Liver (tissue), 9 donors: ENCODE measurements around the gene SESTD1. TPM values are rescaled to one million over a fixed set of nuclear protein-coding genes. Genes with fewer than 3 reads are reported as not detected.

ENCODE experiments used
- DNase-seq: peaks from one replicate; pipeline ENCODE4 v3.0.0-alpha.2; 2017; ENCODE audit warnings: low spot score
- H3K27ac ChIP-seq, 2 donors: one replicate each; pipeline ENCODE4 v1.7.0; 2013; ENCODE audit warnings: inconsistent platforms in 2 of 2, low read length in 2 of 2, control low read depth in 1 of 2, low read depth in 1 of 2, mild to moderate bottlenecking in 1 of 2
- H3K27me3 ChIP-seq, 4 donors: one replicate each; pipeline versions ENCODE4 v1.6.1 to v1.7.0; 2013; ENCODE audit warnings: low read length in 3 of 4, inconsistent platforms in 1 of 4, mild to moderate bottlenecking in 1 of 4, moderate library complexity in 1 of 4; ENCODE audit not compliant: control insufficient read depth in 4 of 4, insufficient read depth in 4 of 4
- H3K36me3 ChIP-seq, 4 donors: one replicate each; pipeline versions ENCODE4 v1.6.1 to v1.7.0; 2013; ENCODE audit warnings: low read length in 3 of 4, mild to moderate bottlenecking in 3 of 4, low read depth in 1 of 4, moderate library complexity in 1 of 4; ENCODE audit not compliant: control insufficient read depth in 4 of 4, insufficient read depth in 3 of 4
- H3K4me1 ChIP-seq, 4 donors: one replicate each; pipeline versions ENCODE4 v1.6.1 to v1.7.0; 2013; ENCODE audit warnings: low read length in 3 of 4, mild to moderate bottlenecking in 3 of 4, moderate library complexity in 1 of 4; ENCODE audit not compliant: control insufficient read depth in 4 of 4, insufficient read depth in 4 of 4
- H3K4me3 ChIP-seq, 3 donors: one replicate each; pipeline versions ENCODE4 v1.6.1 to v1.7.0; 2013; ENCODE audit warnings: low read length in 3 of 3, control low read depth in 1 of 3, low read depth in 1 of 3, mild to moderate bottlenecking in 1 of 3
- H3K9ac ChIP-seq, 2 donors: one replicate each; pipeline ENCODE4 v1.7.0; 2013; ENCODE audit warnings: low read length in 2 of 2, mild to moderate bottlenecking in 2 of 2, moderate library complexity in 2 of 2, control low read depth in 1 of 2, low read depth in 1 of 2
- H3K9me3 ChIP-seq, 4 donors: one replicate each; pipeline versions ENCODE4 v1.6.1 to v1.7.0; 2013; ENCODE audit warnings: low read length in 3 of 4; ENCODE audit not compliant: control insufficient read depth in 4 of 4
- EGR1 ChIP-seq, 2 donors: IDR thresholded peaks; 2 replicates each; pipeline ENCODE4 v1.6.1; 2016 to 2018; ENCODE audit warnings: antibody characterized with exemption in 2 of 2, low read depth in 2 of 2
- FOXA1 ChIP-seq: IDR thresholded peaks from 2 replicates; pipeline ENCODE4 v1.6.1; 2016; ENCODE audit warnings: antibody characterized with exemption
- FOXA2 ChIP-seq: IDR thresholded peaks from 2 replicates; pipeline ENCODE4 v1.6.1; 2016; ENCODE audit warnings: antibody characterized with exemption
- GABPA ChIP-seq, 2 donors: IDR thresholded peaks in 1 of 2; conservative IDR thresholded peaks in 1 of 2; 2 replicates each; pipeline ENCODE4 v1.6.1; 2016; ENCODE audit warnings: antibody characterized with exemption in 2 of 2, mild to moderate bottlenecking in 1 of 2, moderate library complexity in 1 of 2
- HNF4G ChIP-seq: IDR thresholded peaks from 2 replicates; pipeline ENCODE4 v1.6.1; 2016; ENCODE audit warnings: antibody characterized with exemption
- JUND ChIP-seq, 2 donors: IDR thresholded peaks; 2 replicates each; pipeline ENCODE4 v1.6.1; 2016; ENCODE audit warnings: antibody characterized with exemption in 2 of 2
- NR2F2 ChIP-seq: IDR thresholded peaks from 2 replicates; pipeline ENCODE4 v1.6.1; 2016; ENCODE audit warnings: antibody characterized with exemption
- RAD21 ChIP-seq, 2 donors: IDR thresholded peaks; 2 replicates each; pipeline ENCODE4 v1.6.1; 2016; ENCODE audit warnings: antibody characterized with exemption in 2 of 2, mild to moderate bottlenecking in 2 of 2
- RXRA ChIP-seq, 2 donors: IDR thresholded peaks; 2 replicates each; pipeline ENCODE4 v1.6.1; 2017 to 2018; ENCODE audit warnings: antibody characterized with exemption in 2 of 2, mild to moderate bottlenecking in 1 of 2
- SP1 ChIP-seq: IDR thresholded peaks from 2 replicates; pipeline ENCODE4 v1.6.1; 2018; ENCODE audit warnings: antibody characterized with exemption, mild to moderate bottlenecking
- TAF1 ChIP-seq: conservative IDR thresholded peaks from 2 replicates; pipeline ENCODE4 v1.6.1; 2016; ENCODE audit warnings: antibody characterized with exemption, mild to moderate bottlenecking
- WGBS: extraction: QIAGEN DNeasy Blood & Tissue Kit; methylation state at CpG from one replicate; pipeline ENCODE4 v1.1.7; 2013; 5-methylcytosine and 5-hydroxymethylcytosine counted together
- polyA plus RNA-seq, 2 donors: library from polyadenylated mRNA; stranded (reverse) in 1 of 2; unstranded in 1 of 2; fragments of 200-250 nt in 1 of 2; fragments of >200 nt in 1 of 2; fragmentation: Nextera tagmentation in 1 of 2; extraction: Ambion mirVana in 1 of 2; gene quantifications; one replicate each; pipeline versions ENCODE4 v1.2.1 to v1.2.3, GENCODE V29; 2013 to 2015
- total RNA-seq, 2 donors: library from RNA; depleted of rRNA; stranded (reverse); fragments of >200 nt; gene quantifications; one replicate each; pipeline ENCODE4 v1.2.3, GENCODE V29; 2014
- TF ChIP-seq, protein P1 (sequence below): IDR thresholded peaks from 2 replicates; pipeline ENCODE4 v1.6.1; 2016; ENCODE audit warnings: antibody characterized with exemption
- TF ChIP-seq, protein P2 (sequence below): IDR thresholded peaks from 2 replicates; pipeline ENCODE4 v1.6.1; 2016; ENCODE audit warnings: antibody characterized with exemption
- TF ChIP-seq, protein P3 (sequence below): IDR thresholded peaks from 2 replicates; pipeline ENCODE4 v1.6.1; 2016; ENCODE audit warnings: antibody characterized with exemption
- donor health status: healthy.
- donor health status: healthy.
- donor health status: healthy.
- donor health status: healthy.
- donor health status: healthy.

SESTD1 gene
- total and polyA plus RNA-seq, 4 donors = 6.3 to 10.1 (median 7.4) TPM

DNA sequence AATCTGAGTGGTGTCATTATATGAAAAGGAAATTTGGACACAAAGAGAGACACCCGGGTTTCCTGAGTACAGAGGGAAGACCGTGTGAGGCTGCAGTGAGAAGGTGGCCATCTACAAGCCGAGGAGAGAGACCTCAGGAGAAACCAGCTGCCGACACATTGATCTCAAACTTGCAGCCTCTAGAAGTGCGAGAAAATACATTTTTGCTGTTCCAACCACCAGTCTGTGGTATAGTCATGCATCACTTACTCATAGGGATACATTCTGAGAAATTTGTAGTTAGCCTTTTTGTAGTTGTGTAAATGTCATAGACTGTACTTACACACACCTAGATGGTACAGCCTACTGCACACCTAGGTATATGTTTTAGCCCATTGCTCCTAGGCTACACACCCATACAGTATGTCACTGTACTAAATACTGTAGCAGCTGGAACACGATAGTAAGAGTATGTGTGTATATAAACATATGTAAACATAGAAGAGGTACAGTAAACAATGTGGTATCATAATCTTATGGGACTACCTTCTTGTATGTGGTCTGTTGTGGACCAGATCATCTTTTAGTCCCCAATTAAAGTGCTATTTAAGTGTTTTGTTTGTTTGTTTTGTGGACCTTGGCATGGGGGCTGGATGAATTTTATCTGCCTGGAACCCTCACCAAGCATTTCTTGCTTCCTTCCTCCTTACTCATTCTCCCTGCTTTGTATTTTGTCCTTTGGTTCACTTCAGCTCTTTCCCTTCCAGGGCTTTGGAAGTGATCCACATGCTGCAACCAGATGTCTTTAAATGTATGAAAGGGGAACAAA lies 38.3 kb upstream of the SESTD1 start:
- Histone ChIP-seq H3K9ac (no peak overlapping the region), H3K4me3 (no peak overlapping the region), H3K27me3 (no peaks in the 10 kb centered on the region), H3K36me3 (no peaks in the 10 kb centered on the region), H3K27ac (no peak overlapping the region), H3K4me1 (no peaks in the 10 kb centered on the region), H3K9me3 (no peaks in the 10 kb centered on the region)
- no peak for TF ChIP-seq FOXA1
- TF ChIP-seq, protein P1, sequence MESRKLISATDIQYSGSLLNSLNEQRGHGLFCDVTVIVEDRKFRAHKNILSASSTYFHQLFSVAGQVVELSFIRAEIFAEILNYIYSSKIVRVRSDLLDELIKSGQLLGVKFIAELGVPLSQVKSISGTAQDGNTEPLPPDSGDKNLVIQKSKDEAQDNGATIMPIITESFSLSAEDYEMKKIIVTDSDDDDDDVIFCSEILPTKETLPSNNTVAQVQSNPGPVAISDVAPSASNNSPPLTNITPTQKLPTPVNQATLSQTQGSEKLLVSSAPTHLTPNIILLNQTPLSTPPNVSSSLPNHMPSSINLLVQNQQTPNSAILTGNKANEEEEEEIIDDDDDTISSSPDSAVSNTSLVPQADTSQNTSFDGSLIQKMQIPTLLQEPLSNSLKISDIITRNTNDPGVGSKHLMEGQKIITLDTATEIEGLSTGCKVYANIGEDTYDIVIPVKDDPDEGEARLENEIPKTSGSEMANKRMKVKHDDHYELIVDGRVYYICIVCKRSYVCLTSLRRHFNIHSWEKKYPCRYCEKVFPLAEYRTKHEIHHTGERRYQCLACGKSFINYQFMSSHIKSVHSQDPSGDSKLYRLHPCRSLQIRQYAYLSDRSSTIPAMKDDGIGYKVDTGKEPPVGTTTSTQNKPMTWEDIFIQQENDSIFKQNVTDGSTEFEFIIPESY = no peak
- no peak for DNase-seq
- 88% methylated on average over 6 of the region's 6 CpGs for WGBS

DNA sequence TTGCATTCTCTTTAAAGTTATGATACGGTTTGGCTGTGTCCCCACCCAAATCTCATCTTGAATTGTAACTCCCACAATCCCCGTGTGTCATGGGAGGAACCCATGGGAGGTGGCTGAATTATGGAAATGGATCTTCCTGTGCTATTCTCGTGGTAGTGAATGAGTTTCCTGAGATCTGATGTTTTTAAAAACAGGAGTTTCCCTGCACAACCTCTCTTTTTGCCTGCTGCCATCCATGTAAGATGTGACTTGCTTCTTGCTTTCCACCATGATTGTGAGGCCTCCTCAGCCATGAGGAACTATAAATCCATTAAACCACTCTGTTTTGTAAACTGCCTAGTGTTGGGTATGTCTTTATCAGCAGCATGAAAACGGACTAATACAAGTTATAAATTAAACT lies 37.5 kb upstream of the SESTD1 start:
- no peak overlapping the region for H3K9ac ChIP-seq
- TF ChIP-seq SP1 (no peak), TAF1 (no peak), GABPA (IDR thresholded peaks at IDR 0.05 in 1 of 2, conservative IDR thresholded peaks at IDR 0.05 in 1 of 2) (no peak), EGR1 (IDR thresholded peaks at IDR 0.05; ENCODE audit: low read depth in 2 of 2) (no peak), HNF4G (no peak), JUND (IDR thresholded peaks at IDR 0.05) (no peak)
- TF ChIP-seq, protein P2, sequence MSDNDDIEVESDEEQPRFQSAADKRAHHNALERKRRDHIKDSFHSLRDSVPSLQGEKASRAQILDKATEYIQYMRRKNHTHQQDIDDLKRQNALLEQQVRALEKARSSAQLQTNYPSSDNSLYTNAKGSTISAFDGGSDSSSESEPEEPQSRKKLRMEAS = no peak
- no peaks in the 10 kb centered on the region for H3K27me3 ChIP-seq
- no peaks in the 10 kb centered on the region for H3K36me3 ChIP-seq
- H3K4me3 ChIP-seq = no peak overlapping the region
- H3K27ac ChIP-seq = no peak overlapping the region
- no peaks in the 10 kb centered on the region for H3K4me1 ChIP-seq
- WGBS = 78% methylated on average over 4 of the region's 4 CpGs
- no peaks in the 10 kb centered on the region for H3K9me3 ChIP-seq
- no peak for DNase-seq

DNA sequence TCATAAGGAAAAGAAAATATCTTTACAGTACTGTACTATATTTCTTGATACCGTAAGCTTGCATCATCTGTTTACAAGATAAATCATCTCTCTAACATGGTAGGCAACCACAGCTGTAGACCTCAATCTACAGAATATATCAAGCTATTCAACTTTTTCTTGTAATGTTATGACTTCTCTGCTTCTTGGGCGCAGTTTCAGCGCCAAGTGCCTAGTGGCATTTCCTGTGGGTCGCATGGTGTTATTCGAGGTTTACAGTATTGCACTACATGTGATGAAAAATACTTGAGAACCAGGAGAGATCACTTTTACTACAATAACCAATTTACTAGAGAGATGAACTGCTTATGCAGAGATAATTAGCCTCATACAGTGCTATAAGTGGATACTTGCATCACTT lies 34.0 kb upstream of the SESTD1 start:
- DNase-seq = no peak
- Histone ChIP-seq H3K27ac (no peak overlapping the region), H3K27me3 (no peaks in the 10 kb centered on the region), H3K9ac (no peak overlapping the region), H3K4me3 (no peak overlapping the region), H3K4me1 (no peaks in the 10 kb centered on the region), H3K36me3 (no peaks in the 10 kb centered on the region), H3K9me3 (no peaks in the 10 kb centered on the region)
- 91% methylated on average over 5 of the region's 5 CpGs for WGBS
- TF ChIP-seq GABPA (IDR thresholded peaks at IDR 0.05 in 1 of 2, conservative IDR thresholded peaks at IDR 0.05 in 1 of 2) (no peak), JUND (IDR thresholded peaks at IDR 0.05) (no peak), NR2F2 (no peak), EGR1 (IDR thresholded peaks at IDR 0.05; ENCODE audit: low read depth in 2 of 2) (no peak), RAD21 (IDR thresholded peaks at IDR 0.05) (no peak), RXRA (IDR thresholded peaks at IDR 0.05) (no peak), FOXA2 (no peak), FOXA1 (no peak)
- TF ChIP-seq, protein P2 = no peak
- TF ChIP-seq, protein P3, sequence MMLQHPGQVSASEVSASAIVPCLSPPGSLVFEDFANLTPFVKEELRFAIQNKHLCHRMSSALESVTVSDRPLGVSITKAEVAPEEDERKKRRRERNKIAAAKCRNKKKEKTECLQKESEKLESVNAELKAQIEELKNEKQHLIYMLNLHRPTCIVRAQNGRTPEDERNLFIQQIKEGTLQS = no peak
